NCI-H524 (cell line): ENCODE results near the gene NDUFS8.
"Not testable (repeated sequence)": the region's sequence is repeated elsewhere in the genome, so short reads cannot be mapped to it uniquely, and the experiment has no call there.

Experiments used
- DNase-seq, 2 experiments: peaks; one replicate each; lab custom pipeline; 2025; lab: John Stamatoyannopoulos, UW

The NDUFS8 gene

GRCh38 chr11:68030318-68031143 is at the start of gene NDUFS8:
Gene NDUFS8 (plus strand): TSS chr11:68030681. CDS start chr11:68032152, 1,471 bp downstream.
- DNase-seq, result peak; percentile 97 to 99

- not testable (repeated sequence) for DNase-seq
Measured at GRCh38 chr11:67981226-67981625, 49.3 kb upstream of the NDUFS8 start.

GRCh38 chr11:67982255-67982857 is 48.1 kb upstream of the NDUFS8 start:
- DNase-seq, result not testable (repeated sequence)

GRCh38 chr11:67983951-67984350 is 46.5 kb upstream of the NDUFS8 start:
- DNase-seq, result no peak

GRCh38 chr11:67985302-67985701 is 45.2 kb upstream of the NDUFS8 start:
- not testable (repeated sequence) for DNase-seq

- DNase-seq, result not testable (repeated sequence)
Measured at GRCh38 chr11:67990546-67991346, 39.7 kb upstream of the NDUFS8 start.

- DNase-seq, result not testable (repeated sequence)
Measured at GRCh38 chr11:67991347-67992121, 38.9 kb upstream of the NDUFS8 start.

GRCh38 chr11:67993821-67994220 is 36.7 kb upstream of the NDUFS8 start:
- peak in 1 of 2 experiments; percentile 38 for DNase-seq

- not testable (repeated sequence) for DNase-seq
Measured at GRCh38 chr11:67994387-67994786, 36.1 kb upstream of the NDUFS8 start.

GRCh38 chr11:67995129-67995528 is 35.4 kb upstream of the NDUFS8 start:
- DNase-seq, result not testable (repeated sequence)

GRCh38 chr11:67995579-67995978 is 34.9 kb upstream of the NDUFS8 start:
- not testable (repeated sequence) for DNase-seq

GRCh38 chr11:67996051-67996450 is 34.4 kb upstream of the NDUFS8 start:
- DNase-seq, result no peak

- DNase-seq, result no peak
Measured at GRCh38 chr11:67996622-67997474, 33.6 kb upstream of the NDUFS8 start.

GRCh38 chr11:67997475-67997921 is 33.0 kb upstream of the NDUFS8 start:
- DNase-seq, result no peak

- DNase-seq, result no peak
Measured at GRCh38 chr11:67998150-67999045, 32.1 kb upstream of the NDUFS8 start.

- no peak for DNase-seq
Measured at GRCh38 chr11:67999201-67999629, 31.3 kb upstream of the NDUFS8 start.

- no peak for DNase-seq
Measured at GRCh38 chr11:67999704-68000103, 30.8 kb upstream of the NDUFS8 start.

- DNase-seq, result no peak
Measured at GRCh38 chr11:68002575-68002937, 27.9 kb upstream of the NDUFS8 start.
